A549 (cell line): Measurements from ENCODE around the gene SLC25A17.
"Not testable (repeated sequence)": the region's sequence is repeated elsewhere in the genome, so short reads cannot be mapped to it uniquely, and the experiment has no call there.

ENCODE experiments used
- MAFK ChIP-seq: fragments of 450-650 bp; IDR thresholded peaks from 2 replicates; pipeline ENCODE4 v1.6.1; 2014; ENCODE audit not compliant: partially characterized antibody
- PBX3 ChIP-seq: IDR thresholded peaks from 2 replicates; pipeline ENCODE4 v1.6.1; 2012
- POLR2A ChIP-seq: IDR thresholded peaks from 2 replicates; pipeline ENCODE4 v1.6.1; 2012; ENCODE audit warnings: mild to moderate bottlenecking, low read length
- RFX5 ChIP-seq: fragments of 450-650 bp; IDR thresholded peaks from 2 replicates; pipeline ENCODE4 v1.7.1; 2014; ENCODE audit warnings: antibody characterized with exemption, mild to moderate bottlenecking, moderate library complexity

- not testable (repeated sequence) for TF ChIP-seq POLR2A, MAFK, PBX3, RFX5
Measured at GRCh38 chr22:40868379-40868778, 49.2 kb upstream of the SLC25A17 start.
